Transverse colon (tissue), 4 donors: ENCODE results near the gene PLXNA2. TPM values are rescaled to one million over a fixed set of nuclear protein-coding genes. Genes with fewer than 3 reads are reported as not detected.

Experiments
- DNase-seq: peaks from one replicate; pipeline ENCODE4 v3.0.0-alpha.2; 2019
- H3K27ac ChIP-seq, 4 donors: fragments of 200-600 bp; sonication (generic); 2 replicates each; pipeline ENCODE4 v1.5.1; 2016 to 2018; ENCODE audit warnings: inconsistent platforms in 4 of 4
- H3K27me3 ChIP-seq: fragments of 200-600 bp; sonication (generic); 2 replicates; pipeline ENCODE4 v1.5.1; 2017; ENCODE audit warnings: inconsistent platforms
- H3K36me3 ChIP-seq, 4 donors: fragments of 200-600 bp; sonication (generic); 2 replicates each; pipeline ENCODE4 v1.5.1; 2017 to 2019; ENCODE audit warnings: inconsistent platforms in 4 of 4
- H3K4me1 ChIP-seq, 4 donors: fragments of 200-600 bp; sonication (generic); 2 replicates each; pipeline ENCODE4 v1.5.1; 2017 to 2020; ENCODE audit warnings: inconsistent platforms in 4 of 4
- H3K4me3 ChIP-seq, 4 donors: fragments of 200-600 bp; sonication (generic); 1 replicate in 1 of 4; 2 replicates in 3 of 4; pipeline versions ENCODE4 v1.5.1 to v1.6.1; 2017 to 2019; ENCODE audit warnings: inconsistent platforms in 4 of 4
- H3K9me3 ChIP-seq, 2 donors: fragments of 200-600 bp; sonication (generic); 2 replicates each; pipeline ENCODE4 v1.5.1; 2017 to 2019; ENCODE audit warnings: inconsistent platforms in 2 of 2
- EP300 ChIP-seq: sonication (generic); formaldehyde crosslinking; IDR thresholded peaks from one replicate; pipeline ENCODE4 v1.6.1; 2017; ENCODE audit warnings: antibody characterized with exemption, low read depth
- POLR2A ChIP-seq: fragments of 450-650 bp; IDR thresholded peaks from one replicate; pipeline ENCODE4 v1.6.1; 2016; ENCODE audit warnings: antibody characterized with exemption, mild to moderate bottlenecking, moderate library complexity
- POLR2AphosphoS5 ChIP-seq, 3 donors: sonication (generic); formaldehyde crosslinking; IDR thresholded peaks; one replicate each; pipeline ENCODE4 v1.6.1; 2016; ENCODE audit warnings: antibody characterized with exemption in 3 of 3
- WGBS, 2 donors: methylation state at CpG; one replicate each; pipeline ENCODE4 v1.1.5; 2018; ENCODE audit warnings: low coverage in 1 of 2; 5-methylcytosine and 5-hydroxymethylcytosine counted together
- in situ Hi-C, 4 donors: fragments of 200-750 bp; cut with MboI; loops; one replicate each; pipeline versions ENCODE4 v1.15.0 to v1.15.1; 2017; ENCODE audit warnings: low sequenced_read_pairs in 3 of 4, low pct_ligation_motif_present in 1 of 4, low pct_unique_long_range_greater_than_20kb in 1 of 4
- intact Hi-C: fragments of 100-400 bp; cut with DNase I; formaldehyde crosslinking; loops from one replicate; pipeline ENCODE4 v1.15.1; 2023; ENCODE audit warnings: low total_unique reads
- total RNA-seq, 4 donors: library from RNA; depleted of rRNA; stranded (reverse); fragments of >200 nt; gene quantifications; one replicate each; pipeline ENCODE4 v1.1.0, GENCODE V29; 2016
- TF ChIP-seq, protein P1 (sequence below), 5 experiments: fragments of 200-600 bp in 3 of 5; fragments of 450-650 bp in 2 of 5; sonication (generic) in 3 of 5; IDR thresholded peaks; 1 replicate in 2 of 5; 2 replicates in 3 of 5; pipeline ENCODE4 v1.5.1; 2016 to 2017; ENCODE audit warnings: antibody characterized with exemption in 5 of 5, inconsistent platforms in 3 of 5, mild to moderate bottlenecking in 2 of 5, moderate library complexity in 1 of 5

Gene PLXNA2
- total RNA-seq, 4 donors from 2014 or later, result 77.4 to 140 (median 85.5) TPM

DNA sequence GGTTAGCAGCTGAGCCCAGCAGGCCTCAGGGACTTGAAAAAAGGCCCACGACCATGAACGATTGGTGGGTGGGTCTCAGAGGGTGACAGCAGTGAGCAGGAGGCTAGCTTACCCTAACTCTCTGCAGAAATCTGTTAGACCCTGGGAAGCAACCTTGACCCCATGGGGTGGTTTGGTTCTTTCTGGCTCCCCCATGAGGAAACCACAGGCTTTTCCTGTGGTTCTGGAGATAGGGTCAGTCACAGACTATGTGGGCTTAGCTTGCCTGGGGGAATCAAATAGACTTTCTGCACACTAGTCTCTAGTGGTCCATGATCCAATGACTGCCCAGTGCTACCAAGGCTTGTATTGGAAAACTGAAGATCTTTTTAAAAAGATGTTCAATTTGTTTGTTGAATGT, 118.1 kb downstream of the PLXNA2 start:
- DNase-seq, result no peak
- Histone ChIP-seq H3K27me3 (no peaks in the 10 kb centered on the region), H3K4me1 (no peaks in the 10 kb centered on the region), H3K27ac (no peak overlapping the region), H3K9me3 (no peaks in the 10 kb centered on the region), H3K36me3 (no peaks in the 10 kb centered on the region), H3K4me3 (no peak overlapping the region)
- WGBS, 2 donors, result 50 to 73% methylated on average over 2 of the region's 2 CpGs
- TF ChIP-seq POLR2AphosphoS5 (IDR thresholded peaks at IDR 0.05), result no peak
- TF ChIP-seq POLR2A, result no peak
- TF ChIP-seq EP300, result no peak
- TF ChIP-seq, protein P1, sequence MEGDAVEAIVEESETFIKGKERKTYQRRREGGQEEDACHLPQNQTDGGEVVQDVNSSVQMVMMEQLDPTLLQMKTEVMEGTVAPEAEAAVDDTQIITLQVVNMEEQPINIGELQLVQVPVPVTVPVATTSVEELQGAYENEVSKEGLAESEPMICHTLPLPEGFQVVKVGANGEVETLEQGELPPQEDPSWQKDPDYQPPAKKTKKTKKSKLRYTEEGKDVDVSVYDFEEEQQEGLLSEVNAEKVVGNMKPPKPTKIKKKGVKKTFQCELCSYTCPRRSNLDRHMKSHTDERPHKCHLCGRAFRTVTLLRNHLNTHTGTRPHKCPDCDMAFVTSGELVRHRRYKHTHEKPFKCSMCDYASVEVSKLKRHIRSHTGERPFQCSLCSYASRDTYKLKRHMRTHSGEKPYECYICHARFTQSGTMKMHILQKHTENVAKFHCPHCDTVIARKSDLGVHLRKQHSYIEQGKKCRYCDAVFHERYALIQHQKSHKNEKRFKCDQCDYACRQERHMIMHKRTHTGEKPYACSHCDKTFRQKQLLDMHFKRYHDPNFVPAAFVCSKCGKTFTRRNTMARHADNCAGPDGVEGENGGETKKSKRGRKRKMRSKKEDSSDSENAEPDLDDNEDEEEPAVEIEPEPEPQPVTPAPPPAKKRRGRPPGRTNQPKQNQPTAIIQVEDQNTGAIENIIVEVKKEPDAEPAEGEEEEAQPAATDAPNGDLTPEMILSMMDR (IDR thresholded peaks at IDR 0.05), result no peak
- intact Hi-C loops (no loop called here), in situ Hi-C loops (loop anchor here in 1 of 4 donors (25.0 kb wide), 1 partner anchor 111 kb away; the partner anchor contains the start of gene PLXNA2)

DNA sequence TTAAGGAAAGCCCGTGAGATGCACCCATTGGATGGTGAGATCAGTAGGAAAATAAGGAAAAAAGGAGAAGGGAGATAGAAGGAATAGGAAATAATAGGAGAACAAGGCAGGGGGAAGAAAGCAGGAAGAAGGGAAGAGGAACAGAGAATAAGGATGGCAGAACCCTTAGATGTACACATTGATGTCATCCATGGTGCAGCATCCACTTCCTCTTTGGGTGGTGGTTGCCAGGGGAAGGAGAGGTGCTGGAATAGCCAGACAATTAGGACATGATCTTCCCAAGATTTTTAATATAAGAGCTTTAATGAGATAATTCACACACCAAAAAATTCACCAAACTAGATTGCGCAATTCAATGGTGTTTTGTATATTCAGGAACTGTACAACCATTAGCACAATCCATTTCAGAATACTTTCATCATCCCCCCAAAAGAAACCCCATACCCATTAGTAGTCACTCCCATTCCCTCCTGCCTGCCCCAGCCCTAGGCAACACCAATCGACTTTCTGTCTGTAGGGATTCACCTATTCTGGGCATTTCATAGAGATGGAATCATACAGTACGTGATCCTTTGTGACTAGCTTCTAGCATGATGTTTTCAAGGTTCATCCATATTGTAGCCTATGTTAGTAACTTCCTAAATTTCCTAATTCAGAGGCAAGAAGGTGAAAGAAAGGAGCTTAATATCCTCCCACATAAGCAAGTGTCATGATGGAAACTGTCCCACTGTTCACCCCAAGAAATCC, 121.4 kb downstream of the PLXNA2 start:
- 83 to 85% methylated on average over 4 of the region's 4 CpGs for WGBS, 2 donors
- in situ Hi-C loops, result no loop called here
- peaks cover 0 to 5% (median 2%) of the 10 kb centered on the region in 4 donors for H3K4me1 ChIP-seq
- no peaks in the 10 kb centered on the region for H3K9me3 ChIP-seq
- H3K36me3 ChIP-seq, result no peaks in the 10 kb centered on the region
- no peaks in the 10 kb centered on the region for H3K27me3 ChIP-seq
- no peak overlapping the region for H3K4me3 ChIP-seq
- intact Hi-C loops, result no loop called here
- no peak overlapping the region for H3K27ac ChIP-seq
- no peak for DNase-seq
- TF ChIP-seq, protein P1 (IDR thresholded peaks at IDR 0.05), result no peak
- TF ChIP-seq EP300 (no peak), POLR2AphosphoS5 (IDR thresholded peaks at IDR 0.05) (no peak), POLR2A (no peak)

DNA sequence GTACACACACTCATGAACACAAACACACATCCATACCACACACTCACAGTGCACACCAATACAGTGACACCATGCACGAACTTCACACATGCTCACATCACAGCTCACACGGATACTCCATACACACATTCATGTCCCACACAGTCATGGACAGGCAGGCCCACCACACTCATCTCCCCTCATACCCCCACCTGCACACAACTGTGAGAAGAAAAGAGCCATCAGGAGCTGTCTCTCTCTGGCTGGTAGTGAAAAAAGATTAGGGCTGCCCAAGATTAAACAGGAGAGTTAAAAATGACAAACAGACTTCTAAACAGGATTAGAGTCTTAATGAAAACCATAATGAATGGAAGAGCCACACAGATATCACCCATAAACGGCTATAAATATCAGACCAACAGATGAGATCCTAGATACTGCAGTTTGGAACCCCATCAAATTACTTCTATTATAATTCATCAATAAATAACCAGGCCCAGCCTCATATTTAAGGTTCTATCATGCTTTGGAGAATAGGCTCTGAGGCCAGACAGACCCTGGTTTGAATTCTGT, 122.3 kb downstream of the PLXNA2 start:
- Histone ChIP-seq H3K4me1 (peaks cover 0 to 6% (median 3%) of the 10 kb centered on the region in 4 donors), H3K27ac (no peak overlapping the region), H3K27me3 (no peaks in the 10 kb centered on the region), H3K36me3 (no peaks in the 10 kb centered on the region), H3K4me3 (no peak overlapping the region), H3K9me3 (no peaks in the 10 kb centered on the region)
- intact Hi-C loops, result no loop called here
- WGBS, 2 donors, result 70 to 89% methylated on average over 1 to 3 of the region's 3 CpGs
- in situ Hi-C loops, result no loop called here
- DNase-seq, result no peak
- TF ChIP-seq, protein P1 (IDR thresholded peaks at IDR 0.05), result no peak
- TF ChIP-seq EP300 (no peak), POLR2AphosphoS5 (IDR thresholded peaks at IDR 0.05) (no peak)

DNA sequence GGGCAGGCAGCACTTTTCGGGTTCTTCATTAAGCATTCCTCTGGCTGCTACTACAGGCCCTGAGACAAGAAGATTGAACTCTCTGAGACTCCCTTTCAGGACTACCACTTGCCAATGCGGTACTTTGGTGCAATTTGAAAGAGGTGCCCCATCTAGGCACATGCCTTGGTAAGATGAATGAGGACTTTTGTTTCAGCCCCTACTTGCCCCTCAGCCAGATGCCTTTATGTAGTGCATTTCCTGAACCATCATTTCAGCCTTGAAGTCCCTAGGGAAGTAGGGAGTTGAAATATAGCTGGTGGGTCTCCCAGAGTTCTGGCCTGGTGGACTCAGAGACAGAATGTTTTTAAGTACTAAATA, 123.8 kb downstream of the PLXNA2 start:
- H3K27ac ChIP-seq, result no peak overlapping the region
- WGBS, 2 donors, result 67 to 91% methylated on average over 1 to 2 of the region's 2 CpGs
- intact Hi-C loops, result no loop called here
- no peaks in the 10 kb centered on the region for H3K36me3 ChIP-seq
- no peak for TF ChIP-seq POLR2AphosphoS5 (IDR thresholded peaks at IDR 0.05)
- TF ChIP-seq EP300, result no peak
- TF ChIP-seq, protein P1 (IDR thresholded peaks at IDR 0.05), result no peak
- TF ChIP-seq POLR2A, result no peak
- H3K4me3 ChIP-seq, result no peak overlapping the region
- no peaks in the 10 kb centered on the region for H3K27me3 ChIP-seq
- peaks cover 0 to 16% (median 6%) of the 10 kb centered on the region in 4 donors for H3K4me1 ChIP-seq
- H3K9me3 ChIP-seq, result no peaks in the 10 kb centered on the region
- no peak for DNase-seq
- in situ Hi-C loops, result no loop called here
